GM18951 (cell line): ENCODE results near the gene TEDC1.

Experiments used
- POLR2A ChIP-seq: IDR thresholded peaks from 4 replicates; pipeline ENCODE4 v1.6.1; 2011; ENCODE audit warnings: mild to moderate bottlenecking; ENCODE audit not compliant: insufficient read length, insufficient read depth; ENCODE audit errors: extremely low read depth
- in situ Hi-C: fragments of 300-500 bp; cut with MboI; formaldehyde crosslinking; loops from one replicate; pipeline ENCODE4 v1.12.0; 2022; ENCODE audit warnings: low sequenced_read_pairs, mixed read lengths, inconsistent platforms; ENCODE audit not compliant: unreplicated experiment

TEDC1 gene

GRCh38 chr14:105450864-105451720, 40.0 kb upstream of the TEDC1 start:
- in situ Hi-C loops, result no loop called here
- TF ChIP-seq POLR2A, result no peak

DNA sequence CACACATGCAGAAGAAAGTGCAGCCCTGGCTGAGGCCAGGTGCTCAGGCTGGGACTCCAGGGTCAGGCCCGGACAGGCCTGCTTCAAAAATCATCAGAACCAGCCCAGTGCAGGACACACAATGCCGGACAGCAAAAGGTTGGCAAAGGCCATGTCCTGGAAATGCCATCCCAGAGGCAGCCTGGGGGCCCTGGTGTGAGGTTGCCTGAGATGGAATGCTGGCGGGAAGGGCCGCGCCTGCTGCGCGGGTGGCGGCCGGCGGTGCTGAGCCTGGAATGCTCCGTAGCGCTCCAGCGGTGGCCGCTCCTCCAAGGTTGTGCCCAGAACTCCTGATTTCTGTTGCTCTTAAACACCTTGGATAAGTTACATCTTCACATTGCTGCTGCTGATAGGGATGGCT, 38.1 kb upstream of the TEDC1 start:
- TF ChIP-seq POLR2A, result no peak
- in situ Hi-C loops, result no loop called here

- in situ Hi-C loops, result no loop called here
- no peak for TF ChIP-seq POLR2A
Observed at GRCh38 chr14:105453847-105454246, 37.2 kb upstream of the TEDC1 start.

DNA sequence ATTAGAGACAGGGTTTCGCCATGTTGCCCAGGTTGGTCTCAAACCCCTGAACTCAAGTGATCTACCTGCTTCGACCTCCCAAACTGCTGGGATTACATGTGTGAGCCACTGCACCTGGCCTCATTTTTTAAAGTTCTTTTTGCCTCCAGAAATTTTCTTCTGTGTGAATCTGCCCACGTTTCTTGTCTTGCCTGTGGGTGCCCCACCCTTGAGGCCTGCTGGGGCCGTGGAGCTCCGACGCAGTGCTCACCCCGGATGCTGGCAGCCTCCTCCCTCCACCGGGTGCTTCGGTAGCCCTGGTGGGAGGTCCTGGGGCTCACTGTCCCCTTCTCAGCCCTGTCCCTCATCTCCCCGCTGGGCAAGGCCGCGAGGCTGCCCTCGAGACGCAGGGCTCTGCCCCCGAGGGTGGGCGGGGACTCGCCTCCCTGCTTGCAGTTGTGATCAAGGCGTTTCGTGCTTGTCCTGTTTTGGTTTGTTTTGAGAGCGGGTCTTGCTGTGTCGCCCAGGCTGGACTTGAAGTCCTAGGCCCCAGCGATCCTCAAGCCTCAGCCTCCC, 35.9 kb upstream of the TEDC1 start:
- in situ Hi-C loops, result no loop called here

DNA sequence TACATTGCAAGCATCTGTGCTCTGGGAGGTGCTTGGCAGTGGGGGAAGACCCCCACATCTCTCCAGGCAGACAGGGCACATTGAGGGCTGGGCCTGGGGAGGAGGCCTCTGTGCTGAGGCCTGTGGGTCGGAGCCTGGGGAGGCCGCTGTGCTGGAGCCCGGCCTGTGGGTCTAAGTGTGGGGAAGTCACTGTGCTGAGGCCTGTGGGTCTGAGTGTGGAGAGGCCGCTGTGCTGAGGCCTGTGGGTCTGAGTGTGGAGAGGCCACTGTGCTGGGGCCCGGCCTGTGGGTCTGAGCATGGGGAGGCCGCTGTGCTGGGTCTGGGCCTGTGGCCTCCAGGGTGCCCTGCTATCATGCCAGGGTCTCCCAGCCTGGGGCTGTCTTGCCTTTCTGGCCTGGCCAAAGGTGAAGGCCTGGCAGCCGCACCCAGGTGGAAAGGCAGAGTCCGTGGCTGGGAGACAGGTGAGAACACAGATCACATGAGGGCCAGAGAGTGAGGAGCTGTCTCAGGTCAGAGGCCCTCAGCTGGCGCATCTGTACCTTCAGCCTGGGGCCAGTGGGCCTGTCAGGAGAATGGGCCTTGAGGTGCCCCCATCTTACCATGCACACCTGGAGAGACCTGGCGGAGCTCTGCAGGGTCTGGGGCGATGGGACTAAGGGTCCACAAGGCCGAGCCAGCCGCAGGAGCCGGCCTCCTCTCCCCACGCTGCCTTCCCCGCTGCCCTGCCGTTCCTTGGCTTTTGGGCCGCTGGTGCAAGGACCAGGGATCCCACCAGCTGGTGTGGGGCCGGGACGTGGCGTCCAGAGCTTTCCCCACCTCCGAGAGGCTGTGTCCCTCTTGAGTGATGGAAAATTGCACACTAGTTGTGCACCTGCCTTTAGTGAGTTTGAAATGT, 35.0 kb upstream of the TEDC1 start:
- in situ Hi-C loops, result no loop called here
- no peak for TF ChIP-seq POLR2A

More for the DNA sequence above, 35.9 kb upstream of the TEDC1 start:
- no peak for TF ChIP-seq POLR2A

GRCh38 chr14:105456736-105457617, 34.1 kb upstream of the TEDC1 start:
- in situ Hi-C loops, result no loop called here
- TF ChIP-seq POLR2A, result no peak

- no peak for TF ChIP-seq POLR2A
- in situ Hi-C loops, result no loop called here
Observed at GRCh38 chr14:105458010-105458409, 33.0 kb upstream of the TEDC1 start.

DNA sequence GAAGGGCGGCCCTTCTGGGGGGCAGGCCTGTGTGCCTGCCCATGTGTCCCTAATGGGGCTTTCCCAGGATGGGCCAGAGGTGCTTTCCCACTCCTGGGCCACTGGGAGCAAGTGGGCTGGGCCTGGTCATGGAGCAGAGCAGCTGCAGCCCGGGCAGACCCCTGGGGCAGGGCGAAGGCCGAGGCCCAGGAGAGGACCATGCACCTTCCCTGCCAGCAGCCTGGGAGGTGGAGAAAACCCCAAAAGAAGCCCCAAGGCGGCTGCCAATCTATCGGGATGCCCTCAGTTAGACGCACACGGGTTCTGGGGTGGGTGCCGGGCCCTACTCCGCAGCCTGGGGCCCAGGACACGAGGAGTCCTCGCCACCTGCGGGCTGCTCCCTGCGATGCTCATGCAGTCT, 32.5 kb upstream of the TEDC1 start:
- in situ Hi-C loops, result no loop called here

DNA sequence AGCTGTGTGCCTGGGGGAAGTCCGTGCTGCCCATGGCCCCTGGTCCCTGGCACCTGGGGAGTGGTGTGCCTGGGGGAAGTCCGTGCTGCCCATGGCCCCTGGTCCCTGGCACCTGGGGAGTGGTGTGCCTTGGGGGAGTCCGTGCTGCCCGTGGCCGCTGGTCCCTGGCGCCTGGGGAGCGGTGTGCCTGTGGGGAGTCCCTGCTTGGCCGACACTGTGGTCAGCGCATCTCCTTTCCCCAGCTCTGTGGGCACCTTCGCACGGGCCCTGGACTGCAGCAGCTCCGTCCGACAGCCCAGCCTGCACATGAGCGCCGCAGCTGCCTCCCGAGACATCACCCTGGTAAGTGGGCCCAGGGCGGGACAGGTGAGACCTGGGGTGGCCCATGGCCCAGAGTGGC, 30.9 kb upstream of the TEDC1 start:
- TF ChIP-seq POLR2A, result no peak

More for the DNA sequence above, 32.5 kb upstream of the TEDC1 start:
- no peak for TF ChIP-seq POLR2A

GRCh38 chr14:105460616-105461015, 30.4 kb upstream of the TEDC1 start:
- TF ChIP-seq POLR2A, result no peak
- in situ Hi-C loops, result no loop called here

More for the DNA sequence above, 30.9 kb upstream of the TEDC1 start:
- in situ Hi-C loops, result no loop called here

DNA sequence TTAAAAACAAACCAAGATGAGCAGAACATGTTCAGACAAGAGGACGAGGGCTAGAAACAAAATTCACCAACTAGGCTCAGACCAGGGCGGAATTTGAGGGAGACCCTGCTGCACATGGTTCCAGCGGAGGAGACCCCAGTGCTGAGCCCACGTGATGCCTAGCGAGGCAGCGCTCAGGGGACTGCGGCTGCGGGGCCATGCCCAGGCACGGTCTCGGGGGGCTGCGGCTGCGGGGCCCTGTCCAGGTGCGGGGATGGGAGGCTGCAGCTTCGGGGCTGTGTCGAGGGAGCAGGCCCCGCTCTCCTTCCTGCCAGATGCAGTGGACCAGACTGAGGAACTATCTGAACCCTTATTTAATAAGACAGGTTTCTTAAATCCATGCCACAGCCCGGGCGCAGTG, 29.1 kb upstream of the TEDC1 start:
- in situ Hi-C loops, result no loop called here
- TF ChIP-seq POLR2A, result no peak

GRCh38 chr14:105464501-105464900, 26.5 kb upstream of the TEDC1 start:
- TF ChIP-seq POLR2A, result no peak
- in situ Hi-C loops, result no loop called here
